ENCODE data around the gene DIS3L2.
"Not testable (repeated sequence)": the region's sequence is repeated elsewhere in the genome, so short reads cannot be mapped to it uniquely, and the experiment has no call there.

DIS3L2 gene

DNA sequence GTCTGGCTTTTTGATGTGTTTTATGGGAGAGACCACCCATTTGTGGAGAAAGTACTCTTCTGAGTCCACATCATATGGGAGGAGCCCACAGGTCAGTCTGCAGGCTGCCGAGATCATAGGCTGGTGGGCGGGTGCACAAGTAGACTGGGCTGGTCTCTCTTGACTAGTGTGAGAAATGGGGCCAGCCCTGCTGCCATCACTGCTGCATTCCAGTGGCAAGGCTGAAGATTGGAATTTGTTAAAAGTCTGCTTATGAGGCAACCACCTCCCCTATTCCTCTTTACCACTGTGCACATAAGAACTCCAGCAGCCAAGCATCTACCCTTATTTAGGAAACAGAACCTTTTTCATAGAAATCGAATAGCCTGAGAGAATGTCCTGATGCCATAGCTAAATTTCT is 200.7 kb downstream of the DIS3L2 start:
- FAIRE-seq (no peak), DNase-seq (ENCODE audit: low spot score) (no peak)

DNA sequence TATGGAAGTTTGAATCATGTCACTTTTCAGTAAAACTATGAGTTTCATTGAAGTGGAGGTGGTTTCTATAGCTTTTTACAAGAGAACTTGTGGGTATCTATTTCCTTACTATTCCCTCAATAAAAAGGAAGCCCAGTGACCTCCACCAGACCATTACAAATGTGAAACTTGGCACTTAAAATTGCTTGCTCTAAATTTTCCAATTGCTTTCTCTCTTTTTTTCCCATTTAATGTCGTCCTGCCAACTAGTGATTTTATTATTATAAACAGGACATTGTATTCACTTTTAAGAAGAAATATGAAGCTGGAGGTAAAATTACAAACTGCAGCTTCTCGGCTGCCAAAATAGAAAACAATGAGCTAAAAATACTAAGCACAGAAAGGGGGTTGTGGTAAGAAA is 208.9 kb downstream of the DIS3L2 start:
- DNase-seq (ENCODE audit: low spot score) (no peak), FAIRE-seq (no peak)

DNA sequence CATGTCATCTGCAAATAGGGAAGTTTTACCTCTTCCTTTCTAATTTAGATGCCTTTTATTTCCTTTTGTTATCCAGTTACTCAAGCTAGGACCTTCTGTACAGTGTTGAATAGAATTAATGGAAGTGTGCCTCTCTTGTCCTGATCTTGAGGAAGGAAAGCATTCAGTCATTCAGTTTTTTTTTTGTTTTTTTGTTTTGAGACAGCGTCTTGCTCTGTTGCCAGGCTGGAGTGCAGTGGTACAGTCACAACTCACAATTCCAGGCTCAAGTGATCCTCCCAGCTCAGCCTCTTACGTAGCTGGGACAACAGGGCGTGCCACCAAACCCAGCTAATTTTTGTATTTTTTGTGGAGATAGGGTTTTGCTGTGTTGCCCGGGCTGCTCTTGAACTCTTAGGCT is 213.1 kb downstream of the DIS3L2 start:
- DNase-seq (ENCODE audit: low spot score), result no peak
- FAIRE-seq, result no peak

DNA sequence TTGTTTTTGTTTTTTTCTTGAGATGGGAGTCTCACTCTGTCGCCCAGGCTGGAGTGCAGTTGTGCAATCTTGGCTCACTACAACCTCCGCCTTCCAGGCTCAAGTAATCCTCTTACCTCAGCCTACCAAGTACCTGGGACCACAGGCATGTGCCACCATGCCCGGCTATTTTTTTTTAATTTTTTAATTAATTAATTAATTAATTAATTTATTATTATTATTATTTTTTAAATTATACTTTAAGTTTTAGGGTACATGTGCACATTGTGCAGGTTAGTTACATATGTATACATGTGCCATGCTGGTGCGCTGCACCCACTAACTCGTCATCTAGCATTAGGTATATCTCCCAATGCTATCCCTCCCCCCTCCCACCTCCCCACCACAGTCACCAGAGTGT is 215.1 kb downstream of the DIS3L2 start:
- DNase-seq (ENCODE audit: low spot score); FAIRE-seq: not testable (repeated sequence)

DNA sequence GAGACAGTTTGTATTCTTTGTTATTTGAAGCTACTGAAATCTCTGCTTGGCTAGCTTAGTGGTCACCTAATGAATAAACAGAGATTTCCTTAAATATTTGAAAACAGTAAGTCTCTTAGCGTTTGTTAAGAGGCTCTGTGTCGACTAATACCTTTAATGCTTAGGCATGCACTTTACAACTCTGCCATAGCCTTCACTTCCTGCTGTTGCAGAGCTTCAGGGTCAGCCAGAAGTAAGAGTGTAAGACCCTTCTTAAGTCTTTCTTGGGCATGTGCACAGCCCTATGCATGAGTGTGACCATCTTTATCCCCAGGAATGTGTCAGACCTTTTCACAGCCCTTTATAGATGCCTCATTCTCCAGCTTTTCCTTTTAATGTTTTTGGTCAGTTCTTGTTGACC is 221.8 kb downstream of the DIS3L2 start:
- DNase-seq (ENCODE audit: low spot score), result no peak
- no peak for FAIRE-seq

DNA sequence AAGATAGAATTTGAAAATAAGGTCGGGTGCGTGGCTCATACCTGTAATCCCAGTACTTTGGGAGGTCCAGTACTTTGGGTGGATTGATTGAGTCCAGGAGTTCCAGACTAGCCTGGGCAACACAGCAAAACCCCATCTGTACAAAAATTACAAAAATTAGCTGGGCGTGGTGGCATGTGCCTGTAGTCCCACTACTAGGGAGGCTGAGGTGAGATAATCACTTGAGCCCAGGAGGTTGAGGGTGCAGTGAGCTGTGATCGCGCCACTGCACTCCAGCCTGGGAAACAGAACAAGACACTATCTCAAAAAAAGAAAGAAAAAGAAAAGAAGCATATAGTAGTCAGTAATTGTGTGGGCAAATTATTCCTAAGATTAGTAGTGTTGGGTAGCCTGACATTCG is 222.8 kb downstream of the DIS3L2 start:
- DNase-seq (ENCODE audit: low spot score), result no peak
- no peak for FAIRE-seq

DNA sequence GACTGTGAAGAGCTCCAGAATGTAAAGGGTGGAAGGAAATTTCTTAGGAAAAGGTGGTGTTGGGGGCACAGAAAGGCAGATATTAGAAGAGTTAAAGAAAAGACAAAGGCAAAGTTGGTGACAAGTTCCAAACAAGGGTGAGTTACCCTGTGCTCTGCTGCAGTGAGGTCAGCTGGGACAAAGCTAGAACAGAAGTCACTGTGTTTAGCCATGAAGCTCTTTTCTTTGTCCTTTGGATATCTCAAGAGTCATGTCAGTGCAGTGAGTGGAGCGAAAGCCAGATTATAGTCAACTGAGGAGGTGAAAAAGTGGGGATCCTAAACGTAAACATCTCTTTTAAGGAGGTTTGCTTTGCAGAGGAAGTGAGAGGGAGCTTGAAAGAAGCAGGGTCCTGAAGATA is 229.3 kb downstream of the DIS3L2 start:
- FAIRE-seq, result no peak
- DNase-seq (ENCODE audit: low spot score), result no peak

DNA sequence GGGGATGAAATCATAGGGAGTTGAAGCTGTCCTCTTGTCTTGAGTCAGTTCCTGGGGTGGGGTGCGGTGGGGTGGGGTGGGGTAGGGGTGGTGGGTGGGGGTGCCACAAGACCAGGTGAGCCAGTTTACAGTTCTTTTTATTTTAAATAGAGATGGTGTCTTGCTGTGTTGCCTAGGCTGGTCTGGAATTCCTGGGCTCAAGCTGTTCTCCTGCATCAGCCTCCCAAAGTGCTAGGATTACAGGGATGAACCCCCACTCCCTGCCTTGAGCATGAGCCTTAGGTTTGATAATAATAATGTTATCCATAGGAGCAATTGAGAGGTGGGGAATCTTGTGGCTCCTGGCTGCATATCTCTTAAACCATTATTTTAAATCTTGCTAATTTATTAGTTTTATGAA is 234.0 kb downstream of the DIS3L2 start:
- DNase-seq (ENCODE audit: low spot score) (no peak), FAIRE-seq (no peak)

DNA sequence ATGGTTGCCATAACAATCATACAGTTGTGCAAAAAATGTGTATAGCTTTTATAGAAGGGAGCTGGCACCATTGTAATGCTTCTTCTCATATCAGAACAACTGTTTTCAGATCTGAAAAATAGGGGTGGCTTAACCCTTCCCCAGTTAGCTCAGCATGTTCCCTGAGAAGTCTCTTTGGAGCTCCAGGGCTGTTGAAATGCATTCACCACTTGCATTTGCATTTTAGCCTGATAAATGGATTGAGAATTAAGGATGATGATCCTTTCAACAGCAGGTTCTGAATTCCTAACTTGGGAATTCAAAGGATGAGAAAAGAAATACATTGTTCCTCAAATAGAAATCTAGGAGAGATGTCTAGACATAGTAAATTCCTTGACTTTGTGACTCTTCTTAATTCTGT is 235.3 kb downstream of the DIS3L2 start:
- FAIRE-seq (no peak), DNase-seq (ENCODE audit: low spot score) (no peak)

DNA sequence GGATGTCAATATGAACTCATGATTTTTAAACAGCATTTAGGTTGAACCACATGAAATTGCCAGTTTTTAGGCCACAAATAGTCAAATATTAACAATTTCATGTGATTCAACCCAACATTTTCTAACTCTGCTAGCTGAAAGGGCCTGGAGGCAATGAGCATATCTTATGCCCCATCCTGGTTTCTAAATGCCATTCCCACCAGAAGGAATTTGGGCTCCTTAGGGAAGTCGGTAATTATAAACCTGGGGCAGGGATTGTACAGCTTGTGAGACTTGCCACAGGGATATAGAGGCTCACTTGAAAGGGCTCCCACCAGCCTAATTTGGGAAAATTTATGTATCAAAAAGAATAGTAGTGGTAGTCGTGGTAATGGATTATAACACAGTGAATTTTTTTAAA is 238.7 kb downstream of the DIS3L2 start:
- FAIRE-seq (peak; percentile 95), DNase-seq (ENCODE audit: low spot score) (peak; percentile 25)

DNA sequence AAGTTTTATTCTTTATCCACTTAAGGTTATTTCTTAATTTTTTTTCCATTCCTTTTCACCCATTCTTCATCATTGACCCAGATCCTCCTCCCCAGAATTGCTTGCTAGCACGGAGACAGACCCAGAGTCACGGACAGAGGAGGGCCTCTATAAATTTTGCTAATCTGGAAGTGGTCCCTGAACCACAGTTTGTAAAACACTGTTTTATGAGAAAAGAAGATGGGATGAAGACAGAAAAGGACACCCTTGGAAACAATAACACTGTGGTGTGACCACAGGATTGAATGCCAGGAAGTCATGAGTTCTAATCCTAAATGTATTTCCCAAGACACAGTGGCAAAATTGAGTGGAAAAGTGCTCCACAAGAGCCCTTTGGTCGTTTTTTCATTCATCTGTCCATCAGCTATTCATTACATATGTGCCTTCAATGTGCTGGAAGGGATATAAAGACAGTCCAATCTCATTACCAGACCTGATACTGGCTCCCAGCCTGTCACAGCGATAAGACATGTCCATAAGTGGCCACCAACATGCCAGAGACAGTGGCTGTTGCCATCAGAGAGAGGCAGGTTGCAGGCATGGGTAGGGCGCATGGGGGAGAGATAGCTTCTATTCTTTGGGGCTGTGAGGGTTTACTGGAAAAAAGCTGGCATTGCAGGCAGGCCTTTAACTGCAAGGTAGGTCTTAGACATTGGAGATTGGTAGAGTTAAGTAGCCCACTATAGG is 241.8 kb downstream of the DIS3L2 start:
- no peak for DNase-seq (ENCODE audit: low spot score)
- FAIRE-seq, result no peak

DNA sequence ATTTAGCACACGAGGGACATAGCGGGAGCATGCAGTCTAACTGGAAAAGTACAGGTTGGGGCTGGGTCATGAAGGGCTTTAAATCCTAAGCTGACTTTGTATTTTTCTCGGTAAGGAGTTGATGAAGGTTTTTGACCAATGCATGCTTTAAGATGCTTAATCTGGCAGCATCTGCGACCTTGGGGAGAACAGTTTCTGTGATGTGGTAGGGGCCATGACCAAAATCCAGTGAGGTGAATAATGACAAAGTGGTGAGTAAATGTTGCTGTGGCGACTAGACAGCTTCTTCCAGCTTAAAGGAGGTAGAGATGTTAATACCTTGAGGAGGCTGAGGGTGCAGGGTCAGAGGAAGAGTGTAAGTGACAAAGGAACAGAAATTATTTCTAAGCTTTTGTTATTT is 242.4 kb downstream of the DIS3L2 start:
- FAIRE-seq (no peak), DNase-seq (ENCODE audit: low spot score) (peak; percentile 57)

DNA sequence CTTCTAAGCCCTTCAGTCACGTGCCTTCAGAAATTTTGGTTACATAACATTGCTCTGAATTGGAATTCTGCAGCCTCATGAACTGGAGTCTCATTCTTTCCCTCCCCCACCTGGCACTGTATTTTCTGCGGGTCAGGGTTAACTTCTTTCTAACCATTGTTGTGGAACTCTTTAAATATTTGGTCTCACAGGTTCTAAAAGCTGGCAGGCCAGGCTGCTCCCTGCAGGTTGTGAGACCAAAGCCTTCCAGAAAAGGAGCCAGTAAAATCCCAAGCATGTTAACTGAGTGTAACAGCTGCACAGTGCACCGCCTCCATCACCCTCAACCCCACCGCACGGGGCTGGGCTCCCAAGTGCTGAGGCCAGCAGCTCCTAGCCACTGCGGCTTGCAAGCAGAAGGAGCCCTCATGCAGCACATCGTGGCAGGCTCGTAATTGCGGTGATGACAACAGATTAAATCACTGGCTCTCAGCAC is 243.0 kb downstream of the DIS3L2 start:
- DNase-seq (ENCODE audit: low spot score) (peak; percentile 67), FAIRE-seq (peak; percentile 84)

DNA sequence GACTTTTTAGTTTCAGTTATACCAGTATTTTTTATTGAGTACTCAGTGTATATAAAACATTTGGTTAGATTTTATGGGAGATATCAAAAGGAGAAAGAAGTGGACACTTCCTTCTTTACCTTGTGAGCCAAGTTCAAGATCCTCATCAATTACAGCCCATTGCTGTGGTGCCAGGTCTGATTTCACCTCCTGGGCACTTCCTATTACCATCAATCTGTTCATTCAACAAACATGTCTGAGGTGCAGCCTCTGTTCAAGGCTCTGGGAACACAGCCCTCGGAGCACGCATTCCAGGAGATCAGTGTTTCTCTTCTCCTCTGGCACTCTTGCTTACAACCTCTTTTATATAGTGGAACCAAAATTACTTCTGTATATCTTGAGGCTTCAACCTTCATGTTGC is 245.7 kb downstream of the DIS3L2 start:
- FAIRE-seq, result no peak
- DNase-seq (ENCODE audit: low spot score), result no peak

DNA sequence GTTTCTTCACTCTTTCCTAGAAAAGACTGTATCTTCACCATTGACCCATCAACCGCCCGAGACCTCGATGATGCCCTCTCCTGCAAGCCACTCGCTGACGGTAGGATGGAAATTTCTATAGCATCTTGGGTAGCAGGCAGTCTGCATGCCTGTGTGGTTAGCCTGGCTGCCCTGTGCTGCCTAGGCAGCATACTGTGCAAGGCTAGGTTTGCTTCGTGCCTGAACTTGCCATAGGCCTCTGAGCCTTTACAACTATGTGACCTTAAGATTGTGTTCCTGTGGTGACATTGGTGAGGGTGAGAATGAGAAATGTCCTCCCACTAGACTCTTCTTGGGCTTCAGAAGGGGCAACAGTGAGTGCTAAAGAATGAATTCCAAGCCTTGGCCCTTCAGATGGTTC is 248.8 kb downstream of the DIS3L2 start:
- no peak for DNase-seq (ENCODE audit: low spot score)
- FAIRE-seq, result no peak

DNA sequence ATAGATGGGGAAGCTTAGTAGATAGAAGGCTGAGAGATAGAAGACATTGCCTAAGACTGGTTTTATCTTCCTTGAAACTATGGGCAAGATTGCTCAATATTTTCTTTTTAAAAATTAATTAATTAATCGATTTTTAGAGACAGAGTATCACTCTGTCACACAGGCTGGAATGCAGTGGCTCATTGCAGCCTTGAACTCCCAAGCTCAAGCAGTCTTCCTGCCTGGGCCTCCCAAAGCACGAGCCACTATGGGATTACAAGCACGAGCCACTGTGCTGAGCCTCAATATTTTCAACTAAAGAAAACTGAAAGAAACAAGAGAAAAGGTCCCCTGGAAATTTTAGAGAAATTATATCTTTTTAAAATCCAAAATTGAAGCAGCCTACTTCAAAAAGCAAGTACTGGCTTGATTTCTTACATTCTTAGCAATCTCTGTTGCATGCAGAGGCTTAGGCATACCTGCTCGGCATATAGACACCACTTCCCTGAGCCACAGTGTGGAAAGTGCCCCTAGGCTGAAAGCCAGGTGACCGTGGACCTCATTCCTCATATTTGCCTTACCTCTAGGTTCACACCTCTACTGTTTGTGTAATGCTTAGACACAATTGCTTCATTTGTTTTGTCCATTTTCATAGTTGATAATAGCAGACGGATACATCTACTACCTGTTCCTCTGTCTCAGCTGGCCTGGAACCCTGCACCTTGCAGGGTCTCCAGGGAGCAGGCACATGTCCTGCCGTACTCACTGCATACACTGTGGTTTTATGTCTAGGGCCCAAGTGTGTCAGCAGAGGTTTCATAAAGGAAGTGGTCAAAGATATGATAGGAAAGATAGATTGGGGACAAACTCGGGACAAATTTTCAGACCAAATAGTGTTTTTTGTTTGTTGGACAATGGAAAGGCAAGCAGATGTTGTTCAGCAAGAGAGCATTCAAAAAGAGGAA is 250.5 kb downstream of the DIS3L2 start:
- no peak for DNase-seq (ENCODE audit: low spot score)
- no peak for FAIRE-seq

DNA sequence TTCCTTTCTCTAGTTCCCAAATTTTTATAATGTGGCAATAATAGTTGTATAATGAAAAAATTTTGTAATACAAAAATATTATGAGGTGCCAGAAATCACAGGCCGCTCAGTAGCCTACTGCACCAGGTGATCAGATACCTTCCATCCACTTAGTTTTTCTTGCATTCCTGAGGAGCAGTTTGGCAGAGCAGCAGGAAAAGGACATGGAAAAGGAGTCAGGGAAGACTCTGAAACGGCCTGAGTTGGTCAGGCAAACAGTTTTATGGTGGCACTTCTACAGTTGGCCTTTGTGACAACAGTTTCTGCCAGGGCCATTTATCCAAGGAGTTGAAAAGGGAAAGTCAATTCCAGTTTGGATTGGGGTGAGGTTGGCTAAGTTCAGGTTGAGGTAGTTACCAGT is 251.7 kb downstream of the DIS3L2 start:
- DNase-seq (ENCODE audit: low spot score), result no peak
- no peak for FAIRE-seq

DNA sequence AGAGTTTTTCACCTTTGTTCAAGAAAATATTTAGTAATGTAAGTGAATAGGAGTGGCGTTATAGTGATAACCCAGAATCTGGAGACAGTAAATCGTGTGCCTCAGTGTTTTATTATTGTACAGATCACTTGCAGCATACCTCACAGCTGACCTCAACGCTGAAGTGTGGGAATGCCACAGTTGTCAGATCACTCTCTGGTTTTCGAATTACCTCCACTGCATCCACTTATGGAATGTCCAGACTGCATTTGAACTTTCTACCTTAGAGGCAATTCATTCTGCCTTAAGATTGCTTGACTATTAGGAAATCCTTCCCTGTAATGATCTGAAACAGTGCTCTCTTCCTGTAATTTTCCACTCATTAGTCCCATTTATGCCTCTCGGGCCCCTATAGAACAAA is 252.5 kb downstream of the DIS3L2 start:
- FAIRE-seq (no peak), DNase-seq (ENCODE audit: low spot score) (no peak)

DNA sequence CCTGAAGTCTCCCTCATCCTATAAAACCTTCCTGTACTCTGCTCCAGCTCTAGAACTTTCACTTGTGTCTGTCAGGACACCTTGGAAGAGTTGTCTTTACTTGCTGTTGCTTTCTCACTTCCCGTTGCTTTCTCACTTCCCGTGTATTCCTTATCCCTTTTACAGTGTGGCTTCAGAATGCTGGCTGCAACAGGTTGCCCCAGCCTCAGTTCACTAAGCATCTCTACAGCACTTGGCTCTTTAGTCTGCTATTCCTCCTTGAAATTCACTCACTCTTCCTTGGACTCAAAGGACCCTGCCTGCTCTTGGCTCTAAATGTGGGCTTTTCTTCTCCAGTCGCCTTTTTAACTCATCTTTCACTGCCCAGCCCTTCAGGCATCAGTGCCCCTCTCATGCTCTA is 254.5 kb downstream of the DIS3L2 start:
- DNase-seq (ENCODE audit: low spot score) (no peak), FAIRE-seq (no peak)

DNA sequence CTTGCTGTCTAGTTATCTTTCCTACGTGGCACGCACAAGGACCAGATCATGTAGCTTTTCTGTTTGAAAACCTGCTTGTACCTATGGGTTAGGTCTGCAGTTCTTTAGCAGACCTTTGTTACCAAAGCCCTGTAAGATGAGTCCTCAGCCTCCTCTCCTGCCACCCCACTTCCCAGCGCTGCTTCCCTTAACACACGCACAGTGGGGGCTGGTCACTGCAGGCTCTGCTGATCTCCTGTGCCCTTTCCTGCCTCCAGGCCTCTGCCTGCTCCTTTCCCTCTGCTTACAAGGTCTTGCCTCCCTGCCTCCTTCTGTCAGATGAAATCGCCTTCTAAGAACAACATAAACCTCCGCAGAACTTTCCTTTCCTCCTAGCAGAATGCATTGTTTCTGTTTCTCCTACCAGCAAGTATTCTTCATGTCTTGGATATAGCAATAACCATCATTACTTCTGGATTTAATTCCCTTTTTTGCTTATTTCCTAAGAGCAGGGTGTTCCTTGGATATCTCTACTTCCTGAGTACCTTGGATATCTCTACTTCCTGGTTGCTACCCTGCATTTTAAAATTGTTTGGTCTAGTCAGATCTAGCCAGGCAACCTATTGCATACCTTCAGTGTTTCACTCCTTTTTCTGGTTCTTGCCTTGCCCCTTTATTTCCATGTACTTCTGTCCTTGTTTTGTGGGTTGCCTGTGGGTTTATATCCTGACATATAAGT is 257.4 kb downstream of the DIS3L2 start:
- DNase-seq (ENCODE audit: low spot score) (no peak), FAIRE-seq (no peak)

DNA sequence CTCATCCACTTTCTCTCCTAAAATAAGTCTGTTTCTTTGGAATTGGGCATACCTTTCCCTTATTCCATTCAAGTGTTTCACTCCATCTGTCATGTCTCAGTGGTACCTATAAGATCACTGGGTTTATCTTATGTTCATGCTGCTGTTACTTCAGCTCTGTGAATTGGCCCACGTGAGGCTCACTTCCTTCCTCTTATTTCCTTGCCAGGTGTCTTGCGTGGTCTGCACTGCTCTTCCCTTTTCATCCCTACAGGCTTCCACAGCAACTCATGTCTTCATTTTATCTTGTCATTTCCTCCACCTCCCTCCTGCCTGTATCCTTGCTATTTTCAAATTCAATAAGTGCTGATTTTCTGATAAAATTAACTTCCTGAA is 258.0 kb downstream of the DIS3L2 start:
- DNase-seq (ENCODE audit: low spot score) (no peak), FAIRE-seq (no peak)

DNA sequence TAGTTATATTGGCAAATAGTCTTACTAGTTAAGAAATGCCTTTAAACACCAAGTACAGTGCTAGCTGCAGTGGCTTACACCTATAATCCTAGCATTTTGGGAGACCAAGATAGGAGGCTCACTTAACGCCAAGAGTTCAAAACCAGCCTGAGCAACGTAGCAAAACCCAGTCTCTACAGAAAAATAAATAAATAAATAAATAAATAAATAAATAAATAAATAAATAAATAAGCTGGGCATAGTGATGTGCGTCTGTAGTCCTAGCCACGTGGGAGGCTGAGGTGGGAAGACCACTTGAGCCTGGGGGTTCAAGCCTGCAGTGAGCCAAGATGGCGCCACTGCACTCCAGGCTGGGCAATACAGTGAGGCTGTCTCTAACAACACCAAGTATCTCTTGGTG is 258.4 kb downstream of the DIS3L2 start:
- DNase-seq (ENCODE audit: low spot score) (no peak), FAIRE-seq (no peak)
